ENCODE measurements around the gene MADD.
"Not testable (repeated sequence)": the region's sequence is repeated elsewhere in the genome, so short reads cannot be mapped to it uniquely, and the experiment has no call there.

The MADD gene

DNA sequence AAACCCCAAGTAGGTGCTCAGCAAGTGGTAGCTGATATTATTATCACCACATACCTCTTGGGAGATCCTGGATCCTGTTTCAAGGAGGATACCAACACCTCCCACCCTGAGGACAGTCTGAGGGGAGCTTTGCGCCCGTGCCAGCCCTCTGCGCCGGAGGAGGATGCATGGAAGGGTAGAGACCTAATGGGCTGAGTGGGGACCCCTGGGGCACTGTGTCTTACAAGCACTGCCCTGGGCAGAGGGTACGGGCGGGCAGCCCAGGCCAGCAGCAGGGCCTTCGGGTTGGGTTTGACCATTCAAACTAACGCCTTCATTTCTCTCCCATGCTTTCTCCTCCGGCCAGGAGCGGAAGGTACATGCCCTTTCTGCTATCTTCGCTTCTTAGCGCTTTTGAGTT lies 56.3 kb downstream of the MADD start:
- DNase-seq: no peak

DNA sequence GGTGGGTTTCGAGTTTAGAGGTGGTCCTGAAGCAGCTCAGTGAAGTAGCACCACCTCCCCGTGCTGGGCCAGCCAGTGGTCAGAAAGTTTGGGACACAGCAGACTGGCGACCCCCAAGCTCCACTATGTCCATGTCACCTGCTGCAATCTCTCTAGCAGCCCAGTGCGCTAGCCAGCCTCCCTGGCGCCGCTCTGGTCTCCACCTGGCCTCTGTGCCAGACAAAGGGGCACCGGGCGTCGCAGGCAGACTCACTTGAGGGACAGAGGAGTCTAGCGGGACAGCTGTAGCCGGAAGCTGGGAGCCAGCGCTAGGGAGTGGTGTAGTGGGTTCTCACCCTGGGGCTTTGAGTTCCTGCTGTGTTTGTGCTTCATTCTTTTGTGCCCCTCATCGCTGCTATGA lies 57.1 kb downstream of the MADD start:
- no peak for DNase-seq

DNA sequence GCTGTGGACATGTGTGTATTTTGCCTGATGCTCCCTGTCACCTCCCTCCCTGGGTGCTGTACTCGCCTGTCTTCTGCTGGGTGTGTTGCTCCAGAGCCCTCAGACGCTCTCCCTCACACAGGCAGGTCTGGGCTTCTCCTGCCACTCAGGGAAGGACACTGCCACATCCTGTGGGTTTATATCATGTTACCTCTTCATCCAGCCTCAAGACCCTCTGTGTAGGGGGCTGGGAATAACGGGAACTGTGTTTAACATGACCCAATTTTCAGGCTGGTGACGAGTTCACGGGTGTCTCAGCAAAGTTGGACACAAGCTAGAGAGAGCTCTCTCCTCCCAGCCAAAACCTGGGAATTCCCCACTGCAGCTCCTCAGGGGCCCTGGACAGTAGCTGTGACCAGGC lies 58.0 kb downstream of the MADD start:
- DNase-seq: no peak

DNA sequence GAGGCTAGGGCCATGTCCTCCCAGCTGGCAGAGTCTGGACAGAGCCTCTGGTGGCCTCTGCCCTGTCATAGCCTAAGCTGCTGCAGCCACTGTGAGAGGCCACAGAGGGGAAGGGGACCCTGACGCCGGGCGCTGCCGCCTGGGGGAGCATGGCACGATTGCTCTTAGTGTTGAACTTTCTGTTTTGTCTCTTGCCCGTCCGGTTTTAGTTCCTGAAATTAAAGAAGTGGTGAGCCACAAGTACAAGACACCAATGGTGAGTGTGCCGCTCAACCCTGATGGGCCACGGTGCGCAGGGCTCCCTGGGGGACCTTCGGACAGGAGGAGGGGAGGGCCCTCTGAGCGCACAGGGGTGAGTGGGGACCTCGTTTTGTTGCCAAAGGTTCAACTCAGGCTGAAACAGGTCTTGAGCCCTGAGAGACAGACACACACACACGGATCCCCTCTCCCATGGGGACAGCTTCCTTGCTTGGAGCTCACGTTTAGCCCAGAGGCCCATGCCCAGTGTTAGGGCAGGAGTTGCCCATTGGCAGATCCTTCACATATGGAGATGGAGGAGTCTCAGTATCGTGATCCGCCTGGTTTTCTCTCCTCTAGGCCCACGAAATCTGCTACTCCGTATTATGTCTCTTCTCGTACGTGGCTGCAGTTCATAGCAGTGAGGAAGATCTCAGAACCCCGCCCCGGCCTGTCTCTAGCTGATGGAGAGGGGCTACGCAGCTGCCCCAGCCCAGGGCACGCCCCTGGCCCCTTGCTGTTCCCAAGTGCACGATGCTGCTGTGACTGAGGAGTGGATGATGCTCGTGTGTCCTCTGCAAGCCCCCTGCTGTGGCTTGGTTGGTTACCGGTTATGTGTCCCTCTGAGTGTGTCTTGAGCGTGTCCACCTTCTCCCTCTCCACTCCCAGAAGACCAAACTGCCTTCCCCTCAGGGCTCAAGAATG lies 58.8 kb downstream of the MADD start:
- DNase-seq: no peak

DNA sequence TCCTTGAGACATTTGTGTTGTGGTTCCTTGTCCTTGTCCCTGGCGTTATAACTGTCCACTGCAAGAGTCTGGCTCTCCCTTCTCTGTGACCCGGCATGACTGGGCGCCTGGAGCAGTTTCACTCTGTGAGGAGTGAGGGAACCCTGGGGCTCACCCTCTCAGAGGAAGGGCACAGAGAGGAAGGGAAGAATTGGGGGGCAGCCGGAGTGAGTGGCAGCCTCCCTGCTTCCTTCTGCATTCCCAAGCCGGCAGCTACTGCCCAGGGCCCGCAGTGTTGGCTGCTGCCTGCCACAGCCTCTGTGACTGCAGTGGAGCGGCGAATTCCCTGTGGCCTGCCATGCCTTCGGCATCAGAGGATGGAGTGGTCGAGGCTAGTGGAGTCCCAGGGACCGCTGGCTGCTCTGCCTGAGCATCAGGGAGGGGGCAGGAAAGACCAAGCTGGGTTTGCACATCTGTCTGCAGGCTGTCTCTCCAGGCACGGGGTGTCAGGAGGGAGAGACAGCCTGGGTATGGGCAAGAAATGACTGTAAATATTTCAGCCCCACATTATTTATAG lies 59.6 kb downstream of the MADD start:
- DNase-seq: no peak

DNA sequence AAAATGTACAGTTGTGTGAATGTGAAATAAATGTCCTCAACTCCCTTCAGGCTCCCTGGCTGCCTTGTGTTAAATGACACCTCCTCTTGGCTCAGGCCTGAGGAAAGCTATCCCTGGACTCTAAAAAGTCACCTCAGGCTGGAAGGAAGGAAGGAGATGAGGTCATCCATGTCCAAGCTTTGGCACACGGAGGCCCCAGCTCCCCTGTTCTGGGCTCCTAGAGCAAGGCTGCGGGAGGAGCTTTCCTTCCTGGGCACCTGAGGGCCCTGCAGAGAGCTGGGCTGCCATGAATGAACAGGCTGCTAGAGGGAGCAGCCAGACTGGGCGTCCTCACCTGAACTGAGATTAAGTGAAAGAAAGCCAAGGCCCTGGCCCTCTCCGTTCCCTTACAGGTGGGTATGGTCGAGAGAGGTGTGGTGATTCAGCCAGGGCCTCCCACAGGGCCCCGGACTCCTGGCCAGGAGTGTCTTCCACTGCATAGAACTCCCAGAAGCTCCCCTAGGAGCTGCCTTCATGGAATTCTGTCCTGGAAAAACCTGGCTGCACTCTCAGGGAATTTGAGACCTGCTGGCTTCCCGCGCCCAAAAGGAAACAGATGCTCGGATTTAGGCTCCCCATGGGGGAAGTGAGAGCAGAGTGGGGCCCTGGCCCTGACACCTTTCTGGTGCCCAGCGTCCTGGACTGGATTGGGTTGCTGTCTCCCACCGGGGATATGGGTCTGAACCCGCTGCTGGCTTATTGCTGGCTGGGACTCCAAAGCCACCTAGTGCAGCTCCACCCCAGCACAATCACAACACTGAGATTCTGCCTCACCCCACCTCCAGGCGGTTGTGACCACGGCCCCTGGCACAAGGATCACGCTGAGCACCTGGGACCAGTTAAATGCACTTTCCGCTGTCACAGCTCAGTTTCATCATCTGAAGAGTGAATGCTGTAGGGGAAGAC lies 60.3 kb downstream of the MADD start:
- no peak for DNase-seq

DNA sequence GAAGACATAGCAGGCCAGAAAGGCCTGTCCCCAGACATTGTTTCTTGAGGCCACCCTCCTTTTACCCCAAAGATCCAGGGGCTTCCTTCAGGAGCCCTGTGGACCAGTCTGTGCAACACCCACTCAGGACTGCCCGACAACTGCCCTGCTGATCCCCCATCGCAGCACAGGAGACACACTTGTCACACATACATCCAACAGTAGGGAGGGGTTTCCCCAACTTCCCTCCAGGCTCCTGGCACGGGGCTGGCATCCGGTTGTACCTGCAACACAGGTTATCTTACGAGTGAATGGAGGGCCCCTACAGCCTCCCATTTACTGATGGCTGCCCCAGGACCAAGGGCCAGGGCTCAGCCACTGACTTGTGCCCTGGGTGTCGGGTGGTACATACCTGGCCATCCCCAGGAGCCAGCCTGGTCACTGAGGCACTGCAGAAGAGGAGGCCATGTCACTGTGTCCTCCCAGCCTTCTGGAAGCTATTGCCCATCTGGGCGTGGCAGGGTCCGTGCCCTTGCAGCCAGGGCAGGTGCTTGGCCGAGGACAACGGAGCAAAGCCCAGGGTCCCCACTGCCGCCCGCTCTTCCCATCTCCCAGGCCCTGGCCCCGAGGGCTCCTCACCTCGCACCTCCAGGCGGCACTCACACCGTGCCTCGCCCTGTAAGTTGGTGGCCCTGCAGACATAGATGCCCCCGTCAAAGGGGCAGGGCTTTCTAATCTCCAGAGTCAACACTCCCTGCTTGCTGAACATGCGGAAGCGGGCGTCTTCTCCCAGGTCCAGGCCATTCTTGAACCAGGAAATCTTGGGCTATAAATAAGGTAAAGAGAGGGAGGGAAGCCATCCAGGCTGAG lies 61.7 kb downstream of the MADD start:
- no peak for DNase-seq

DNA sequence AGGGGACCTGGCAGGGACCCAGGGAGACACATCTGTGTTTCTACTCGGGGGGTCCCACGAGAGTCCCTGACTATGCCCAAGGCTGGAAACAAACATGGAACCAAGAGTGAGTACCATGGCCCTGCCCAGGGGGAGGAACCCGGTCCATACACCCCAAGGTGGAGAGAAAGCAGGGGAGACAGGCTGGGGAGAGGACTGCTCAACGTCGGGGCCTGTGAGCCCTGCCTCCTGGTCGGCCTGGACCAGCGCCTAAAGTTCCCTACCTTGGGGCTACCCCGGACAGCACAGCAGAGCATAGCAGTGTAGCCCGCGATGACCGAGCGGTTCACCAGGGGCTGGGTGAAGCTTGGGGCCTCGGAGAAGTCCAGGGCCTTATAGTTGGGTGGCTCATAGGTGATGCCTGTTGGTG lies 62.4 kb downstream of the MADD start:
- no peak for DNase-seq

DNA sequence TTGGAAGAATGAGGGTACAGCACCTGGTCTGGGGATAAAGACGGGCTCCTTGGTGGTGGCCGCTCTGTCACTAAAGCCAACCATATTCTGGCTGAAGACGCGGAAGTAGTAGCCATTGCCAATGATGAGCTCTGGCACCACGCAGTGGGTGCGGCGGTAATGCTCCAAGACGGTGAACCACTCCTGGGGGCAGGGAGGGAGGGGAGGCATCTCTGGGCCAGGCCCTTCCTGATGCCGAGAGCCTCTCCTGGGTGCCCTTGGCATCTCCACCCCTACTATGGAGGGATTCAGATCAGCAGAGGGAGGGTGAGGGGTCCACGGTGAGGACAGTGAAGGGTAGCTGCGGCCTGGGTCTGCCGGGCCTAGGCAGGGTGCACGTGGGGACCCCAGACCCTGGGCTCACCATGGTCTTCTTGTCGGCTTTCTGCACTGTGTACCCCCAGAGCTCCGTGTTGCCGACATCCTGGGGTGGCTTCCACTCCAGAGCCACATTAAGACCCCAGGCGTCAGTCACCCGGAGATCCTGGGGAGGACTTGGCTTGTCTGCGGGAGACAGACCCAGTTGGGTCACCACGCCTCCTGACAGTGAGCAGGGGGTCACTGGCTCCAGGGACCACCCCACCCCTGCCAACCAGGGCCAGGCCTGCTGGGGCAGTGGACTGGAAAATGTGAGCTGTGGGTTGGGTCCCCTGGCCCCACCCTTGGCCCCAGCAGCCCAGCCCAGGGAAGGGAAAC lies 63.0 kb downstream of the MADD start:
- DNase-seq: no peak

DNA sequence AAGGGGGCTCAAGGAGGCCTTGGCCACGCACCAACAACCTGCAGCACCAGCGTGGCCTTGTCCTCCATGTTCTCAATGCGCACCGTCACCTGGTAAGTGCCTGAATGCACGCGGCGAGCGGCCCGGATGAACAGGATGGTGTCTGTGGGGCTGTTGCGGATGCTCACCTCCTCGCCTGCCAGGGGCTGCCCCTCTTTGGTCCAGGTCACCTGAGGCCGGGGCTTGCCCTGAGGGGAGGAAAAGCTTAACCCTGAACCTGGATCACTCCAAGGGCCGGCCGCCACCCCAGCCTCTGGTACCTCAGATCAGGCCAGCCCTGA lies 63.6 kb downstream of the MADD start:
- no peak for DNase-seq

DNA sequence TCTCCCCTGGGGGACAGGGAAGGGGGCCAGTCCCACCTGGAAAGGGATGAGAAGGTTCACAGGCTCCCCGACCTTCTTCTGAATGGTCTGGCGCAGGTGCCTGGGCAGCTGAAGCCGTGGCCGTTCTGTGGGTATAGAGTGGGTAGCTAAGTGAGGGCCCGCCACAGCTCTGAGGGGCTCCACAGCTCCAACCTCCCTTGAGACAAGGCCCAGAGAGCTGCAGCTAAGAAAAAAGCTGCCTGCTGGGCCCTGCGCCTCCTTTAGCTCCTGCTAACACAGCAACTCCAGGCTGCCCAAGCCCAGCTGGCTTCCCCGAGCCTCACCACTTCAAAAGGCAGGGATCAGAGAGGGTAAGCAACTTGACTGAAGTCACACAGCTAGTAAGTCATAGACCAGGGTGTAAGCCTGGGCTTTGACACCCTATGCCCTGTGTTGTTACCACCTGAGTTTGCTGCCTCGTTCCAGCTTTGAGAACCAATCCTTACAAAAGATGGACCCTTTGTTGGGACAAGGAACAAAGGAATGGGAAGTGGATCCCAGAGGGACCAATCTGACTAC lies 64.0 kb downstream of the MADD start:
- no peak for DNase-seq

DNA sequence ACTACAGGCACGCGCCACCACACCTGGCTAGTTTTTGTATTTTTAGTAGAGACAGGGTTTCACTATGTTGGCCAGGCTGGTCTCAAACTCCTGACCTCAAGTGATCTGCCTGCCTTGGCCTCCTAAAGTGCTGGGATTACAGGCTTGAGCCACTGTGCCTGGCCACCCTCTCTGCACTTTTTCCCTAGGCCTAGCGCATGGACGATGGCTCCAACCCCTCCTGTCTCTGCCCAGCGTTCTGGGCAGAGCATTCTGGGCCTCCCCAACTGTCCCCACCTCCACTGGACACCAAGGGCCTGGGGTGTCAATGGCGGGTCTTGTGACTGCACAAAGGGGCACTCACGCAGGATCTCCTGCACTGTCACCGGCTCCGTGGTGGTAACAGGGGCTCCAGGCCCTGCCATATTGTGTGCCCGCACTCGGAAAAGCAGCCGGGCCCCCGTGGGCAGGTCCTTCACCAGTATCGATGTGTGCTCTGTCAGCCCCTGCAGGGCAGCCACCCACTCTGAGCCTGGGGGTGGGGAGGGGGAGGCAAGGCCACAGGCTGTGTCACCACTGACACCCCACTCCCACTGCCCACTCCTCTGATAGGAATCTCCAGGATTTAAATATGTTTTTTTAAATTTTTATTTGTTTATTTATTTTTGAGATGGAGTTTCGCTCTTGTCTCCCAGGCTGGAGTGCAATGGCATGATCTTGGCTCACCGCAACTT lies 64.9 kb downstream of the MADD start:
- DNase-seq: not testable (repeated sequence)

DNA sequence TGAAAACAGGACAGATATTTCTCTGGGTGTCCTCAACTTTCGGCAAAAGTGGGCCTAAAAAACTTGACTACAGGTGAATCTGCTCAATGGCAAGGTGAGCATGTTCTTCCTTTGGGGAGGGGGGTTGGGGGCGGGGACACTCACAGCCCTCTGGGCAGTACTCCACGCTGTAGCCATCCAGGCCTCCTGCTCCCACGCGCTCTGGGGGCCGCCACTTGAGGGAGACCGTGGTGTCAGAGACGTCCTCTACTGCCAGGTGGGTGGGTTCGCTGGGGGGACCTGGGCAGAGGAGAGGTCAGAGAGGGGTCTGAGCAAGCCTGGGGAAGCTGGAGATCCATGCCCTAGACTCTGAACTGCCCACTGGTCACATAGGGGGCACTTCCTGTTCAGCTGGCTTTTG lies 65.8 kb downstream of the MADD start:
- DNase-seq: no peak

DNA sequence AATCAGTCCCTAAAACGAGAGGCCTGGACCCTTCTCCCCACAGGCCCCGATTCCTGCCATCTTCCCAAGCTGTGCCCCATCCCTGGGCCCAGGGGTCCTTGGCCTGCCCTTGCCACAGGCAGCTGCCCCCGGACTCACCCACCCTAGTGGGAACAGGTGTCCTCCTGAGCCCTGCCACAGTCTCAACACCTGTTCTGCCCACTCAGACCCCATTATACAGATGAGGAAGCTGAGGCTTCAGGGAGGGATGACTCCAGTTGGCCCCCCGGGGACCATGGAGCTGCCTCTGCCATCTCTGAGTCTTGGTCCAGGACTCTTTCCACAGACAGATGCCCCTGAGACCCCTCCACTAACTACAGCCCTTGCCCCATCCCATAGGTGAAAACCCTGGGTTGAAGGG lies 66.7 kb downstream of the MADD start:
- DNase-seq: no peak

DNA sequence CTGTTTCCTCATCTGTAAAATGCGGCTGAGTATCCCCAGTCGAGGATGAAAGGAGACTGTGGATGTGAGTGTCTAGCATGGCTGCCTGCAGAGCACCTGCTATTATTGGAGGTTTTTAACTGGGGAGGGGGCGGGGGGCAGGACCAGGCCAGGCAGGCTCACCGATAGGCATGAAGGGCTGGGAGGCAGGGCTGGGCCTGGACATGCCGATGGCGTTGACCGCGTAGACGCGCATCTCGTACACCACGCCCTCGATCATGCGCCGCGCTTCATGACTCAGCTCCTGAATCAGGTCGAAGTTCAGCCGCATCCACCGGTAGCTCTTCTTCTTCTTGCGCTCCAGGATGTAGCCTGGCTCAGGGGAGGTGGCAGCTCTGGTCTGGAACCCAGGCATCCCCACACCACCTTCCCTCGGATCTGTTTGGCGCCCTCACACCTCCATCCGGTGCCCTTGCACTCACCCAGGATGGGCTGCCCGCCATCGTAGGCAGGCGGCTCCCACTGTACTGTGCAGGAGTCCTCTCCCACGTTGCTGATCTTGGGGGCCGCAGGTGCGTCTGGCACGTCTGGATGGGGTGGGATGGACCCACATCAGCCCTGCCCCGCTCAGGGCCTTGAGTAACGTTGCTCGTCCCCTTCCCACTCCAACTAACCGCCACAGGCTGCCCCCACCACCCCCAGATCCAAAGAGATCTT lies 67.4 kb downstream of the MADD start:
- no peak for DNase-seq

DNA sequence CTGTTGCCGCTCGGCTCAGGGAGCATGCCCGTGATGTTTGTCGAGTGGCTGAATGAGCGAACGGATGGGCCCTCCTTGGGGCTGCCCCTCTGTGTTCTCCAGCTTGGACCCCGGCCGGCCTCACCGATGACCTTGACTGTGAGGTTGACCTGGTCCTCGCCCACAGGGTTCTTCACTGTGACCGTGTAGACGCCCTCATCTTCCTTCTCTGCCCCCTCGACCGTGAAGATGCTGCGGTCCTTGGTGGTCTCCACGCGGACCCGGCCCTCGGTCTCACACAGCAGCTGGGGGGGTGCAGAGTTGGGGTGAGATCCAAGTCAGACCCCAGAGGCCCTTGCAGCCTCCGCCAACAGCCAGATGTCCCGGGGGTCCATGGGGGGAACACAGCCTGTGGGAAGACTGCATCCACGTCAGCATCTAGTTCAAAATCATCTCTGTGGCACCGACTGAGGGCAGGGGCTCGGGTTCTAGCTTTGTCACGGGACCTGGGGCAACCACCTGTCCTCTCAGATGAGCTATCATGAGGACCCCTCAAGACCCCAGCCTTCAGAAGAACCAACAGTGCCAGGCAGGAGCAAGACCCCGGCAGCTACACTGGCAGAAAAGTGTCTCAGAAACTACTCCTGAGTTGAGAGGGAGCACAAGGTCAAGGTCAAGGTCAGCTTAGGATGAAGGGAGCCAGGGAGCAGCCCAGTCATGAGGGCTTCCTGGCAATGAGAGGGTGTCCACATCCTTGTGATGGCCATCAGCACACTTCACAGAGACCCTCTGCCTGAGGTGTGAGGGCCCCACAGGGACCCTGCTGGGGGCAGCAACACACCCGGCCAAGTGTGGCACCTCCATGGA lies 68.7 kb downstream of the MADD start:
- DNase-seq: no peak

DNA sequence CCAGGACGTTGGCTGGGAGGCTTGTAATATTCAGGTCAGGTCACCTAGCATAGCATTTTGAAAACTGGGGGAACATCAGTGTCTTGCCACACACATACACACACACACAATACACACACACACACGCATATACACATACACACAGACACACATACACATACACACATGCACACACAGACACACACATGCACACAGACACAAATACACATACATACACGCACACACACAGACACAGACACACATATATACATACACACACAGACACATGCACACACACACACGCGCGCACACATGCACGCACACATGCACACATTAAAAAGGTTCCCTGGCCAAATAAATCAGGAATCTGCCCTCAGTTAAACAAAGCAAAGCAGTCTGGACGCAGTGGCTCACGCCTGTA lies 70.1 kb downstream of the MADD start:
- no peak for DNase-seq

DNA sequence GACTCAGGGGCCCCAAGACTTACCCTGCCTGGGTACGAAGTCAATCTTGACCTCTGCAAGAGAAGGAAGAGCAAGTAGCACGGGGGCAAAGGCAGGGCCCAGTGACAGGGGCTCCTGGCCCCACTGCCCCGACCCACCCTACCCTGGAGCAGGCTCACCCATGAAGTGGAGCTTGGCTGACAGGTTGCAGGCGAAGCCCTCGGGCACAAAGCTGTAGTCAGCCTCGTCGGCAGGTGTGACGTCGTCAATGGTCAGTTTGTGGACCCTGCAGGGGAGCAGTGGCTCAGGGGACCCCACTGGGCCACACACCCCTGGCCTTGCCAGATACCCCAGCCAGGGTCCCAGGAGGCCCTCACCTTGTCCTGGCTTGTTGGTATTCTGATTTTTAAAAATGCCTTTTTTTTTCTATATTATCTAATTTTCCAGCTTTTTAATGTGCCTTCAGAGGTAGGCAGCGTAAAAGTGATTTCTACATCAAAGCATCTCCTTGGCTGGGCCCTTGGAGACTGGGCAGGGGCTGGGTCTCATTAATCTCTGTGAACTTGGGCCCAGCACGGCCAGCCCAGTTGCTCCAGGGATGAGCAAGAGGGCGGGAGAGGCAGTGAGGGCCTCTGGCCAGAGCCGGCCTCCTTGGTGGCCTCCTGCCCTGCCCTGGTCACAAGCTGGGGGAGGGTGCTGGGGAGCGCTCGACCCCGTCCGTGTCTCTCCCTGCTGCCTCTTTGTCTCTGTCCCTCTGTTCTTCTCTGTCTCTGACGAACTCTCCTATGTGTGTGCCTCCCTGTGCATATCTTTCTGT lies 71.2 kb downstream of the MADD start:
- no peak for DNase-seq
